ENCODE data around the gene COLEC11.
"Not testable (repeated sequence)": the region's sequence is repeated elsewhere in the genome, so short reads cannot be mapped to it uniquely, and the experiment has no call there.

COLEC11 gene

DNA sequence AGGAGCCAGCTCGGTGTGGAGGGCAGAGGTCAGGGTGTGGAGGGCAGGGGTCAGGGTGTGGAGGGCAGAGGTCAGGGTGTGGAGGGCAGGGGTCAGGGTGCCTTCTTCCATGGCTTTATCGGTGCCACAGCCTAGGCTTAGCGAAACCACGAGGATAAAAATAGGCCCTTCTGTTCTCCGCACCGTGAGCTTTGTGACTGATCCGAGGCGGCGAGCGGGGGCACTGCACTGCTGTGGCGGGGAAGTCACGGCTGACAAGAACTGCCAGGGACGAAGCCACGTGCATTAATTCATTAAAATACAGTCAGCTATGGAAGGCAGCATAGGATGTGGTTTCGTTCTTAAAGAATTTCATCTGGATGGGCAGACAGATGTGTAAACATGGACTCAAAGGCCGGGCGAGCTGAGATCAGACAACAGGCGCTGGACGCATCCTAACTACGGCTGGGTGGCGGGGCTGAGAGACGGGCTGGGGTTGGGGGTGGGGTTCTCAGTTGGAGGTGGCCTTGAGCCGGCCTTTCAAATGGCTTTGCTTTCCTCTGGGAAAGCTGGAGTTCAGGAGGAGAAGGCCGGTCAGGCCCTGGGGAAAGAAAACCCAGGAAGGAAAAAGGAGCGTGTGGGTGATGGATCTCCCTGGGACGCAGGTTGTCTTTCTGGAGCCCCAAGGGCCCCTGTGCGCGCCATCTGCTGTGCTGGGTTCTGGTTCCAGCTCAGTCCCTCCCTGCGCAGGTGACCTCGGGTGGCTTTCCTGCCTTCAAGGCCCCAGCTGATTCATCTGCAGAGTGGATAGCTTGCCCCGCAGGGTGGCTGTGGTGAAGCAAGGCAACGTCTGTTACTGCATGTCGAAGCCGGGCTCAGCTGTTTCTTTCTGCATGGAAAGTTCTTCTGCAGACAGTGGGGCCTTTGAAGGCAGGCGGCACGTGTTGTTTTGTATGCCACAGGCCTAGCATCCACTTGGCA, 62.1 kb downstream of the COLEC11 start:
- TF ChIP-seq, protein P1, sequence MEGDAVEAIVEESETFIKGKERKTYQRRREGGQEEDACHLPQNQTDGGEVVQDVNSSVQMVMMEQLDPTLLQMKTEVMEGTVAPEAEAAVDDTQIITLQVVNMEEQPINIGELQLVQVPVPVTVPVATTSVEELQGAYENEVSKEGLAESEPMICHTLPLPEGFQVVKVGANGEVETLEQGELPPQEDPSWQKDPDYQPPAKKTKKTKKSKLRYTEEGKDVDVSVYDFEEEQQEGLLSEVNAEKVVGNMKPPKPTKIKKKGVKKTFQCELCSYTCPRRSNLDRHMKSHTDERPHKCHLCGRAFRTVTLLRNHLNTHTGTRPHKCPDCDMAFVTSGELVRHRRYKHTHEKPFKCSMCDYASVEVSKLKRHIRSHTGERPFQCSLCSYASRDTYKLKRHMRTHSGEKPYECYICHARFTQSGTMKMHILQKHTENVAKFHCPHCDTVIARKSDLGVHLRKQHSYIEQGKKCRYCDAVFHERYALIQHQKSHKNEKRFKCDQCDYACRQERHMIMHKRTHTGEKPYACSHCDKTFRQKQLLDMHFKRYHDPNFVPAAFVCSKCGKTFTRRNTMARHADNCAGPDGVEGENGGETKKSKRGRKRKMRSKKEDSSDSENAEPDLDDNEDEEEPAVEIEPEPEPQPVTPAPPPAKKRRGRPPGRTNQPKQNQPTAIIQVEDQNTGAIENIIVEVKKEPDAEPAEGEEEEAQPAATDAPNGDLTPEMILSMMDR (conservative IDR thresholded peaks at IDR 0.05; ENCODE audit: low read depth, low read length), result no peak
- DNase-seq (ENCODE audit: low read depth), result peak; percentile 74
- H3K4me3 ChIP-seq (ENCODE audit: low read depth, low read length), result no peak overlapping the region

GRCh38 chr2:3657881-3658280, 63.0 kb downstream of the COLEC11 start, which contains the start of gene ALLC:
TSS of gene ALLC (plus strand) at chr2:3658200. CDS start at chr2:3671158, 12,958 bp downstream.
- TF ChIP-seq, protein P1 (conservative IDR thresholded peaks at IDR 0.05; ENCODE audit: low read depth, low read length), result no peak
- H3K4me3 ChIP-seq (ENCODE audit: low read depth, low read length), result no peak within 1 kb of the TSS
- DNase-seq (ENCODE audit: low read depth), result no peak

DNA sequence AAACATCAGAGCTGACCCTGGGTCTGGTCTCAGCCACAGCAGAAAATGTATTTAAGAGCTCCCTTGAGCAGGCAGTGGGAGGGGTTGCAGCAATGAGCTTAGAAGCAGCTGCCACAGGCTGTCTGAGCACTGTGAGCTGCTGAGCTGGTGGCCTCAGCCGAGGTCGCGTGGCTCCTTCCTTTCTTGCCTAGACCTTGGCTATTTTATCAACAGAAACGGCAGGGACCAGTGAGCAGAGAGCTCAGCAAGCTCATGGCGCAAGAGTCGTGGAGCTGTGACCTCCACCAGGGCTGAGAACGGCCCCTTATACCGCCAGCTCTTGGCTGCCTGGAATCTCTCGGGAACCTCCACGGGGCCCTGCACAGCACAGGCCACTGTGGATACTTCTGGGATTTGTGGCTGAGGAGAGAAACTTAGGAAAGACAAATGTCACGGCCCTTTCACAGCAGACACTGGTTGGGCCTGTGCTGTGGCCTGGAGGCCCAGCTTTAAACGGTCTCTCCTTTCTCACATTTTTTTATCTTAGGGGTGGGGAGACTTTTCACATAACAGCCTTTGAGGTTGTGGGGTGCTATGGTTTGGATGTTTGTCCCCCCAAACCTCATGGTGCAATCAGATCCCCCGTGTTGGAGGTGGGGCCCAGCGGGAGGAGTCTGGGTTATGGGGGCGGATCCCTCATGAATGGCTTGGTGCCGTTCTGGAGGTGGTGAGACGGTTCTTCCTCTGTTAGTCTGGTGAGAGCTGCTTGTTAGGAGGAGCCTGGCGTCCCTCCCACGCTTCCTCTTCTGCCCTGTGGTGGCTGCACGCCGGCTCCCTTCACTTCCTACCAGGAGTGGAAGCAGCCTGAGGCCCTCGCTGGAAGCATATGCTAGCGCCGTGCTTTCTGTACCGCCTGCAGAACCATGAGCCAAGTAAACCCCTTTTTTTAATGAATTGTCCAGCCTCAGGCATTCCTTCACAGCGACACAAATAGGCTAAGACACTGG, 64.8 kb downstream of the COLEC11 start:
- DNase-seq (ENCODE audit: low read depth), result peak; percentile 51
- no peak overlapping the region for H3K4me3 ChIP-seq (ENCODE audit: low read depth, low read length)
- TF ChIP-seq, protein P1 (conservative IDR thresholded peaks at IDR 0.05; ENCODE audit: low read depth, low read length), result no peak

DNA sequence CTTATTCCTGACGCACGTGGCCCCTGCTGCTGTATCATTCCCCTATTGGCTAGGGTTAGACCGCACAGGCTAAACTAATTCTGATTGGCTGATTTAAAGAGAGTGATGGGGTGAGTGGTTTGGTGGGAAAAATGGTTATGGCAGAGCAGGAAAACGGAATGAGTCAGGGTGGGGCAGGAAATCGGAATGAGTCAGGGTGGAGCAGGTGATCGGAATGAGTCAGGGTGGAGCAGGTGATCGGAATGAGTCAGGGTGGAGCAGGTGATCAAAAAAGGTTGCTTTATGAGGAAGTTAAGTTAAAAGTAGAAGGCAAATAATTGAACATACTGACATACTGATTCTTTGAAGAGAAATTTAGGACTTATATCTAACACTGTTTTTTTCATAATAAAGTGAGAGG, 65.7 kb downstream of the COLEC11 start:
- not testable (repeated sequence) for H3K4me3 ChIP-seq (ENCODE audit: low read depth, low read length); DNase-seq (ENCODE audit: low read depth)

GRCh38 chr2:3661149-3661660, 66.3 kb downstream of the COLEC11 start:
- TF ChIP-seq, protein P1 (conservative IDR thresholded peaks at IDR 0.05; ENCODE audit: low read depth, low read length), result no peak
- no peak overlapping the region for H3K4me3 ChIP-seq (ENCODE audit: low read depth, low read length)
- no peak for DNase-seq (ENCODE audit: low read depth)

DNA sequence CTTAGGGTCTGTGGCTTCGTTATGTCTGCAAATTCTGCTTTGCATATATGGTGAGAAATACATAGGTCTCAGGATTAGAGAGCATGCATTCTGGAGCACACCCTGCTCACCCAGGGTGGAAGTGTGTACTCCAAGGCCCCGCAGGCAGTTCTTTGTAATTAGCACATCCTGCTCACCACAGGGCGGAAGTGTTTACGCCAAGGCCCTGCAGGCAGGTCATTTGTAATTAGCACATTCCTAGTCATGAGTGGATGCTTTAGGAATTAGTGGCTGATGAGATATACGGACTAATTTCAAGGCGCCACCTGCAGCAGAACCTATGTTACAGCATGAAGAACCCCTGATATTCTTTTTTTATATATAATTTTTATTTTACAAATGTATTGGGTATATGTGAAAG, 67.3 kb downstream of the COLEC11 start:
- TF ChIP-seq, protein P1 (conservative IDR thresholded peaks at IDR 0.05; ENCODE audit: low read depth, low read length), result peak; percentile 31
- no peak for DNase-seq (ENCODE audit: low read depth)
- H3K4me3 ChIP-seq (ENCODE audit: low read depth, low read length), result no peak overlapping the region

DNA sequence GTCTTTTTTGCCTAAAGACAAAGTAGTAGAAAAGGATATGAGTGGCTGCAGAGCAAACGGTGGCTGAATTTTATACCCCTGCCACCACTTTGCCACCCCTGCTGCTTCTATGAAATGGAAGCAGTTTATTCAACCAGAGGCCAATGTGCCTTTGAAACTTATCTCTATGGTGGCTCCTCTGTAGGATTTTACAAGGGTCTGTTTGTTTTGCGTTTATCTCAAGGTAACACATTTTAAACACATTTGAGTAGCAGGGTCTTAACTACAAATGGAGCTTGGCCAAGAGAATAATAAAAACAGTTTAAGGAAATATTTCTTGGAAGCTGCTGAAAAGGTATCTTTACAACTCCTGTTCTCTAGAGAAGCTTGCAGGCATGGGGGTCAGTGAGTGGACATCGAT, 69.2 kb downstream of the COLEC11 start:
- TF ChIP-seq, protein P1 (conservative IDR thresholded peaks at IDR 0.05; ENCODE audit: low read depth, low read length), result no peak
- no peak overlapping the region for H3K4me3 ChIP-seq (ENCODE audit: low read depth, low read length)
- no peak for DNase-seq (ENCODE audit: low read depth)
